Ishikawa (cell line): ENCODE data around the gene PPT2.

Source experiments
- EGR1 ChIP-seq: IDR thresholded peaks from 2 replicates; pipeline ENCODE4 v1.6.1; 2012
- EP300 ChIP-seq: IDR thresholded peaks from 2 replicates; pipeline ENCODE4 v1.6.1; 2012; ENCODE audit warnings: borderline replicate concordance
- NFIC ChIP-seq: IDR thresholded peaks from 2 replicates; pipeline ENCODE4 v1.6.1; 2012
- RAD21 ChIP-seq: IDR thresholded peaks from 2 replicates; pipeline ENCODE4 v1.6.1; 2012; ENCODE audit warnings: low read depth
- REST ChIP-seq: IDR thresholded peaks from 2 replicates; pipeline ENCODE4 v1.6.1; 2012; ENCODE audit warnings: low read depth, mild to moderate bottlenecking
- TAF1 ChIP-seq: IDR thresholded peaks from 2 replicates; pipeline ENCODE4 v1.6.1; 2012; ENCODE audit warnings: low read depth, mild to moderate bottlenecking
- TEAD4 ChIP-seq: IDR thresholded peaks from 2 replicates; pipeline ENCODE4 v1.6.1; 2012
- TF ChIP-seq, protein P1 (sequence below): IDR thresholded peaks from 2 replicates; pipeline ENCODE4 v1.6.1; 2012

- TF ChIP-seq EP300, result no peak
- TF ChIP-seq NFIC, result no peak
- TF ChIP-seq REST, result no peak
- TF ChIP-seq TAF1, result no peak
- no peak for TF ChIP-seq TEAD4
- TF ChIP-seq EGR1, result no peak
- TF ChIP-seq, protein P1, sequence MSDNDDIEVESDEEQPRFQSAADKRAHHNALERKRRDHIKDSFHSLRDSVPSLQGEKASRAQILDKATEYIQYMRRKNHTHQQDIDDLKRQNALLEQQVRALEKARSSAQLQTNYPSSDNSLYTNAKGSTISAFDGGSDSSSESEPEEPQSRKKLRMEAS, result no peak
- no peak for TF ChIP-seq RAD21
Observed at GRCh38 chr6:32109765-32110160, 44.2 kb upstream of the PPT2 start.
